Right lobe of liver (tissue), 4 donors: ENCODE results near the gene ABCF2.

Experiments used
- POLR2A ChIP-seq: fragments of 450-650 bp; IDR thresholded peaks from one replicate; pipeline ENCODE4 v1.6.1; 2017; ENCODE audit warnings: antibody characterized with exemption, mild to moderate bottlenecking
- TF ChIP-seq, protein P1 (sequence below), 4 donors: fragments of 200-600 bp in 3 of 4; fragments of 450-650 bp in 1 of 4; IDR thresholded peaks; one replicate each; pipeline versions ENCODE4 v1.5.1 to v1.8.0; 2016 to 2022; ENCODE audit warnings: antibody characterized with exemption in 4 of 4, mild to moderate bottlenecking in 2 of 4
- donor health status: DM: no; HTN: no; CAD: no.
- donor health status: DM: no; HTN: no; CAD: no.
- donor health status: DM: no; HTN: yes; CAD: no.

DNA sequence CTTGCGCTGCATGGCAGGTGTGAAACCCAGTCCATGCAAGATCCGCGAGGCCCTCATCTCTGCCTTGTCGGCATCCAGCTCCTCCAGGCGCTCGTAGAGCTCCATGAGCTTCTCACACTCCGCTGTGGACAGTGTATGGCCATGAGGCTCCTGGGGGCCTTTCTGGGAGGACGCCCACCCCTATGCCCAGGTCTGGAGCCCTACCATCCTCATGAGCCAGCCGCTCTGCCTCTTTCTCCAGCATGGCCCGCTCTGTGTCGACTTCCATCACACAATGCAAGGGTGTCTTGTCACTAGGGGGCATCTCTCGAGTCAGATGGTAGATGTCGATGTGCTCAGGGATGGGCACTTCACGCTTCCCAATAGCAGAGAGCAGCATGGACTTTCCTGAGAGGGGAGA, 3.3 kb downstream of the ABCF2 start:
- TF ChIP-seq, protein P1, sequence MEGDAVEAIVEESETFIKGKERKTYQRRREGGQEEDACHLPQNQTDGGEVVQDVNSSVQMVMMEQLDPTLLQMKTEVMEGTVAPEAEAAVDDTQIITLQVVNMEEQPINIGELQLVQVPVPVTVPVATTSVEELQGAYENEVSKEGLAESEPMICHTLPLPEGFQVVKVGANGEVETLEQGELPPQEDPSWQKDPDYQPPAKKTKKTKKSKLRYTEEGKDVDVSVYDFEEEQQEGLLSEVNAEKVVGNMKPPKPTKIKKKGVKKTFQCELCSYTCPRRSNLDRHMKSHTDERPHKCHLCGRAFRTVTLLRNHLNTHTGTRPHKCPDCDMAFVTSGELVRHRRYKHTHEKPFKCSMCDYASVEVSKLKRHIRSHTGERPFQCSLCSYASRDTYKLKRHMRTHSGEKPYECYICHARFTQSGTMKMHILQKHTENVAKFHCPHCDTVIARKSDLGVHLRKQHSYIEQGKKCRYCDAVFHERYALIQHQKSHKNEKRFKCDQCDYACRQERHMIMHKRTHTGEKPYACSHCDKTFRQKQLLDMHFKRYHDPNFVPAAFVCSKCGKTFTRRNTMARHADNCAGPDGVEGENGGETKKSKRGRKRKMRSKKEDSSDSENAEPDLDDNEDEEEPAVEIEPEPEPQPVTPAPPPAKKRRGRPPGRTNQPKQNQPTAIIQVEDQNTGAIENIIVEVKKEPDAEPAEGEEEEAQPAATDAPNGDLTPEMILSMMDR (IDR thresholded peaks at IDR 0.05): no peak
- TF ChIP-seq POLR2A: no peak
